ENCODE results near the gene ZFAND6.
"Not testable (repeated sequence)": the region's sequence is repeated elsewhere in the genome, so short reads cannot be mapped to it uniquely, and the experiment has no call there.

The ZFAND6 gene

DNA sequence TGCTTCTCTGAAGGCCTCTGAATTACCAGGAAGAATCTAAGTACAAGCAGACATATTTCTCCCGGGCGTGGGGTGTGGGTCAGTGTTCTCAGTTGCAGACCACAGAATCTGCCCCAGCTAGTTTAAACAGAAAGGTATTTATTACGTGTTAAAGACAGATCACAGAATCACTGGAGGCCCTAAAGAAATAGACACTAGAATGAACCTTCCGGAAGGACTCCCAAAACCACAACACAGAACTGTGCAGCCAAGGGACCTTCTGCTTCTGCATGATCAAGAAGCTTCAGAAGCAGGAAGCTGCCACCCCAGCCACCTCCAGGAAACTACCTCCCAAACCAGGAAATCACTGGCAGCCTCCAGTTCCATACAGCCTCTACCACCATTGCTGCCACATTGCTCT, 32.7 kb upstream of the ZFAND6 start:
- DNase-seq (ENCODE audit: low read depth in 1 of 2, low spot score in 1 of 2), result no peak

DNA sequence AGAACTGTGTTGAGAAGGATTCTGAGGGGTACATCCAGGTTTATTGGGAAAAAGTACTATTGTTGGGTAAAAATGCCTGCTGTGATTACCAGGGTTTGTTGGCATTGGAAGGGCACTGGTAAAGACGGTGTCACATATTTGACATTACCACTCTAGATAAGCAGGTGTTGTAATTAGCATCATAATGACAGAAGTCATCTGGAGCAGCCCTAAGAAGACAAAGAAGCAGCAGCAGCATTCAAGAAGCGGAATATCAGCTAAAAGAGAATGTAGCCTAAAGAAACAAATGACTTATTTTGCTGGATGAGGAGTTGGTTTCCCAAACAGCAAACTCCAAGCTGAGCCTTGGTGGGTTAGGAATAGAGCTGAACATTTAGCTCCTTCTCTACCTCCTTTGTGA, 30.5 kb upstream of the ZFAND6 start:
- in situ Hi-C loops (cut with HindIII; ENCODE audit: low pct_unique_long_range_greater_than_20kb, low sequenced_read_pairs), result no loop called here
- TF ChIP-seq JUND (IDR thresholded peaks at IDR 0.05; ENCODE audit: low read depth), result no peak
- DNase-seq (ENCODE audit: low read depth in 1 of 2, low spot score in 1 of 2), result no peak

More for the DNA sequence above, 32.7 kb upstream of the ZFAND6 start:
- in situ Hi-C loops (cut with HindIII; ENCODE audit: low pct_unique_long_range_greater_than_20kb, low sequenced_read_pairs), result no loop called here
- TF ChIP-seq JUND (IDR thresholded peaks at IDR 0.05; ENCODE audit: low read depth), result no peak

DNA sequence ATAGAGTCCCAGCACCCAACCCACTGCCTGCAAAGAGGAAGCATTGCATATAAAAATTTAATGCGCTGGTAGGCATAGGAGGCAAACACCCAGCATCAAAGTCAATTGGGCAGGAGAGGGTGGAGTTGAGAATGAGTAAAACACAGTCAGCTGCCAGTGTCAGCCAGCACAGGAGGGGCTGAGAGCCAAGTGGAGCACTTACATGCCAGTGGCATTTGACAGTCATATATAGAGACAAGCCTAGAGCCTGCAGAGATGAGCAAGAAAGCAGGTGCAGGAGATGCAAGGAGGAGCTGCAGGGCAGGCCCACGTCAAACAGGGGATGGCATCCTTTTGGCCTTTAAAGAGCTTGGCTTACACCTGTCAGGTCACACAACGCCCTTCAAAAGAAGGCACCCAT, 27.6 kb upstream of the ZFAND6 start:
- TF ChIP-seq JUND (IDR thresholded peaks at IDR 0.05; ENCODE audit: low read depth), result no peak
- no peak for DNase-seq (ENCODE audit: low read depth in 1 of 2, low spot score in 1 of 2)
- in situ Hi-C loops (cut with HindIII; ENCODE audit: low pct_unique_long_range_greater_than_20kb, low sequenced_read_pairs), result no loop called here

DNA sequence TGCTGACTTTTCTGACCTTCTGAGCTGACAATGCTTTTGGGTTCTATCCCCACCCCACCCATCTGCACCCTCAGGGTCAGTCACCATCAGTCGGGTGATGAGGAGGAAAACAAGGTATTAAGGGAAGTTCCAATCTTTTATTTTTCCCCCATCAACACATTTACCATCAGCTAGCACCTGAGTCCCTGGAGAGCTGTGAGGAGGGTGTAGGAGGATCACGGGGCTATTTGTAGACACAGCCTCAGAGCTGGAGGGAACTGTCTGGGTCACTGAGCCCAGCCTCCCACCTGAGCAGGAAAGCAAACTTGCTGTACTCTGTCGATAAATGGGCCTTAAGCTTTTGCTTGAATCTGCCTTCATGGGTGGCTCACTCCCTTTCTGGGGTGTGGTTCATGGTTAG, 24.8 kb upstream of the ZFAND6 start:
- TF ChIP-seq JUND (IDR thresholded peaks at IDR 0.05; ENCODE audit: low read depth), result no peak
- in situ Hi-C loops (cut with HindIII; ENCODE audit: low pct_unique_long_range_greater_than_20kb, low sequenced_read_pairs), result no loop called here
- DNase-seq (ENCODE audit: low read depth in 1 of 2, low spot score in 1 of 2), result no peak

- in situ Hi-C loops (cut with HindIII; ENCODE audit: low pct_unique_long_range_greater_than_20kb, low sequenced_read_pairs), result no loop called here
- DNase-seq (ENCODE audit: low read depth in 1 of 2, low spot score in 1 of 2), result no peak
- TF ChIP-seq JUND (IDR thresholded peaks at IDR 0.05; ENCODE audit: low read depth), result no peak
These were observed 23.4 kb upstream of the ZFAND6 start for GRCh38 chr15:80036071-80036470.

- no peak for DNase-seq (ENCODE audit: low read depth in 1 of 2, low spot score in 1 of 2)
- TF ChIP-seq JUND (IDR thresholded peaks at IDR 0.05; ENCODE audit: low read depth), result no peak
- in situ Hi-C loops (cut with HindIII; ENCODE audit: low pct_unique_long_range_greater_than_20kb, low sequenced_read_pairs), result no loop called here
These were observed 17.8 kb upstream of the ZFAND6 start for GRCh38 chr15:80041494-80042253.

GRCh38 chr15:80042568-80042967, 16.9 kb upstream of the ZFAND6 start:
- no peak for TF ChIP-seq JUND (IDR thresholded peaks at IDR 0.05; ENCODE audit: low read depth)
- no peak for DNase-seq (ENCODE audit: low read depth in 1 of 2, low spot score in 1 of 2)
- in situ Hi-C loops (cut with HindIII; ENCODE audit: low pct_unique_long_range_greater_than_20kb, low sequenced_read_pairs), result no loop called here

- DNase-seq (ENCODE audit: low read depth in 1 of 2, low spot score in 1 of 2); in situ Hi-C loops (cut with HindIII; ENCODE audit: low pct_unique_long_range_greater_than_20kb, low sequenced_read_pairs): not testable (repeated sequence)
These were observed 14.3 kb upstream of the ZFAND6 start for GRCh38 chr15:80045219-80045618.

GRCh38 chr15:80049046-80049445, 10.4 kb upstream of the ZFAND6 start:
- in situ Hi-C loops (cut with HindIII; ENCODE audit: low pct_unique_long_range_greater_than_20kb, low sequenced_read_pairs), result no loop called here
- no peak for TF ChIP-seq JUND (IDR thresholded peaks at IDR 0.05; ENCODE audit: low read depth)
- DNase-seq (ENCODE audit: low read depth in 1 of 2, low spot score in 1 of 2), result no peak

DNA sequence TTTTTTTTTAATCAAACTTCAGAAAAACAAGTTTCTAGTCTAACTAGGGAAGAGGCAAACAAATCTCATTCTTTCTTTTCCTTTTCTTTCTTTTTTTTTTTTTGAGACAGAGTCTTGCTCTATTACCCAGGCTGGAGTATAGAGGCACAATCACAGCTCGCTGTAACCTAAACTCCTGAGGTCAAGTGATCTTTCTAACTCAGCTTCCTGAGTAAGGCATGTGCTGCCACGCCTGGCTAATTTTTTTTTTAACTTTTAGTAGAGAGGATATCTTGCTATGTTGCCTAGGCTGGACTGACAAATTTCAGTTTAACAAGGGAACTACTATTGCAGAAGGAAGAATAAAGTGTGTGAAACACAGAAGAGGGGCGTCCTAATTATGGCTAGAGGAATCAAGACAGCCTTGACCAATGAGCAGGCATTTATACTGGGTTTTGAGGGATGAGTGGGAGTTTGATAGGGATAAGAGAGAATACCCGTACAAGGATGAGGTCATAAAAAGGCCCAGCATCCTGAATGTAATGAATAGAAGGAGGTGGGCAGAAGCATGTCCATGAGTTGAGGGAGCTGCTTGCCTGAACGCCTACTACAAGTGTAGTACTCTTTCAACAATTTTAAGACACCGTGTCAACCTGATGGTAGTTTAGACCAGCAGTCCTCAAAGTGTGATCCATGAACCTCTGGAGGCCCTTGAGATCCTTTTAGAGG, 6.7 kb upstream of the ZFAND6 start:
- TF ChIP-seq JUND (IDR thresholded peaks at IDR 0.05; ENCODE audit: low read depth), result no peak
- in situ Hi-C loops (cut with HindIII; ENCODE audit: low pct_unique_long_range_greater_than_20kb, low sequenced_read_pairs), result no loop called here
- DNase-seq (ENCODE audit: low read depth in 1 of 2, low spot score in 1 of 2), result no peak

DNA sequence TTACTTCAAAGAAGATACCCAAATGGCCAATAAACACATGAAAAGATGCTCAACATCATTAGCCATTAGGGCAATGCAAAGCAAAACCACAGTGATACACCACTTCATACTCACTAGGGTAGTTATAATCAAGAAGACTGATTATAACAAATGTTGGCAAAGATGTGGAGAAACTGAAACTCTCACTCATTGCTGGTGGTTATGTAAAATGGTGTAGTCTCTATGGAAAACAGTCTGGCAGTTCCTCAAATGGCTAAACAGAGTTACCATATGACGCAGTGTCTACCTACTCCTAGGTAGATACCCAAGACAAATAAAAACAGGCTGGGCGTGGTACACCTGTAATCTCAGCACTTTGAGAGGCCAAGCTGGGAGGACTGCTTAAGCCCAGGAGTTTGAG, 3.5 kb upstream of the ZFAND6 start:
- no peak for TF ChIP-seq JUND (IDR thresholded peaks at IDR 0.05; ENCODE audit: low read depth)
- DNase-seq (ENCODE audit: low read depth in 1 of 2, low spot score in 1 of 2), result no peak
- in situ Hi-C loops (cut with HindIII; ENCODE audit: low pct_unique_long_range_greater_than_20kb, low sequenced_read_pairs), result no loop called here

DNA sequence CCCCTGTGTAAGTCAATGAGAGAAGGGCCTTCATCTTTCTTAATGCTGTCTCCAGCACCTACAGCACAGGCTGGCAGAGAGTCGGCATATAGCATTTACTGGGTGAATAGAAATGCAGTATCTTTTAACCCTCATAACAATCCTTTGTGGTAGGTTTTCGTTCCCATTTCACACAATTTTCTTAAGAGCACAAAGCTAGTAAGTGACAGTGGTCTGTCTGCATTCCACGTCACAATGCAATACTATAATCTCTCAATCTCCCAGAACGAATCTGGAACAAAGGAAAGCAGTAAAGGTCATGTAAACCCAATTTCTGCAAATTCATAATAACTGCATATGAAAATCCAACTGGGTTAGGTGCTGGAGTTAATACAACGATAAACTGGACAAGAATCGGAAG, 1.4 kb upstream of the ZFAND6 start:
- in situ Hi-C loops (cut with HindIII; ENCODE audit: low pct_unique_long_range_greater_than_20kb, low sequenced_read_pairs), result no loop called here
- DNase-seq (ENCODE audit: low read depth in 1 of 2, low spot score in 1 of 2), result no peak

GRCh38 chr15:80059786-80060355, 395 bp downstream of the ZFAND6 start:
- in situ Hi-C loops (cut with HindIII; ENCODE audit: low pct_unique_long_range_greater_than_20kb, low sequenced_read_pairs), result no loop called here
- no peak for TF ChIP-seq JUND (IDR thresholded peaks at IDR 0.05; ENCODE audit: low read depth)
- peak in 1 of 2 experiments; percentile 48 for DNase-seq (ENCODE audit: low read depth in 1 of 2, low spot score in 1 of 2)

More for the DNA sequence above, 1.4 kb upstream of the ZFAND6 start:
- TF ChIP-seq JUND (IDR thresholded peaks at IDR 0.05; ENCODE audit: low read depth), result no peak
